ENCODE data around the gene HOXB6.

GRCh38 chr17:48571826-48572417, 32.9 kb downstream of the HOXB6 start:
- TF ChIP-seq CTCF (IDR thresholded peaks at IDR 0.05 in 2 of 3, conservative IDR thresholded peaks at IDR 0.05 in 1 of 3; ENCODE audit: borderline replicate concordance in 1 of 3, insufficient read depth in 1 of 3, low read depth in 2 of 3, low read length in 2 of 3): no peak
- no peak for TF ChIP-seq CEBPB (IDR thresholded peaks at IDR 0.05; ENCODE audit: low read depth)
- TF ChIP-seq EZH2phosphoT487 (IDR thresholded peaks at IDR 0.05; ENCODE audit: borderline replicate concordance): no peak
- no peak for TF ChIP-seq POLR2A (IDR thresholded peaks at IDR 0.05; ENCODE audit: borderline replicate concordance, extremely low read depth, insufficient read depth, insufficient read length)
- no peak for TF ChIP-seq FOSL1 (IDR thresholded peaks at IDR 0.05; ENCODE audit: low read depth)
- TF ChIP-seq REST (IDR thresholded peaks at IDR 0.05; ENCODE audit: low read depth): no peak
- TF ChIP-seq YY1 (IDR thresholded peaks at IDR 0.05; ENCODE audit: extremely low read depth, insufficient replicate concordance, low read depth, low read length): no peak
- TF ChIP-seq EZH2 (IDR thresholded peaks at IDR 0.05): no peak
- TF ChIP-seq RAD21 (IDR thresholded peaks at IDR 0.05; ENCODE audit: low read depth): no peak
- no peak for TF ChIP-seq ELF1 (IDR thresholded peaks at IDR 0.05; ENCODE audit: borderline replicate concordance, low read depth)
- no peak for TF ChIP-seq MAX (IDR thresholded peaks at IDR 0.05)
- no peak for TF ChIP-seq POLR2AphosphoS5 (IDR thresholded peaks at IDR 0.05; ENCODE audit: low read depth, low read length)
